WERI-Rb-1 (cell line): ENCODE measurements around the gene MYBPHL.
A peak's percentile ranks its signal among the peaks of the same experiment; 100 is the strongest.

ENCODE experiments used
- DNase-seq: peaks from one replicate; pipeline ENCODE4 v3.0.0-alpha.2; 2020
- H3K27ac ChIP-seq: fragments of 250-450 bp; sonication (Bioruptor Pico); 2 replicates; pipeline ENCODE4 v1.5.1; 2020; ENCODE audit warnings: mild to moderate bottlenecking, moderate library complexity
- H3K27me3 ChIP-seq: fragments of 250-450 bp; sonication (Bioruptor Pico); 2 replicates; pipeline ENCODE4 v1.5.1; 2021; ENCODE audit warnings: mild to moderate bottlenecking, low read depth, moderate library complexity; ENCODE audit not compliant: insufficient read depth, severe bottlenecking
- H3K36me3 ChIP-seq: fragments of 250-450 bp; sonication (Bioruptor Pico); 2 replicates; pipeline ENCODE4 v1.5.1; 2020; ENCODE audit warnings: mild to moderate bottlenecking, moderate library complexity
- H3K4me3 ChIP-seq: 2 replicates; pipeline ENCODE4 v1.5.1; 2011; ENCODE audit warnings: low read depth, mild to moderate bottlenecking, control low read depth, low read length
- H3K9me3 ChIP-seq: fragments of 250-450 bp; sonication (Bioruptor Pico); 2 replicates; pipeline ENCODE4 v1.5.1; 2021; ENCODE audit warnings: mild to moderate bottlenecking, moderate library complexity; ENCODE audit not compliant: severe bottlenecking
- TF ChIP-seq, protein P1 (sequence below): IDR thresholded peaks from 2 replicates; pipeline ENCODE4 v1.5.1; 2011; ENCODE audit warnings: low read depth, mild to moderate bottlenecking, control low read depth, inconsistent platforms, low read length

Gene MYBPHL

DNA sequence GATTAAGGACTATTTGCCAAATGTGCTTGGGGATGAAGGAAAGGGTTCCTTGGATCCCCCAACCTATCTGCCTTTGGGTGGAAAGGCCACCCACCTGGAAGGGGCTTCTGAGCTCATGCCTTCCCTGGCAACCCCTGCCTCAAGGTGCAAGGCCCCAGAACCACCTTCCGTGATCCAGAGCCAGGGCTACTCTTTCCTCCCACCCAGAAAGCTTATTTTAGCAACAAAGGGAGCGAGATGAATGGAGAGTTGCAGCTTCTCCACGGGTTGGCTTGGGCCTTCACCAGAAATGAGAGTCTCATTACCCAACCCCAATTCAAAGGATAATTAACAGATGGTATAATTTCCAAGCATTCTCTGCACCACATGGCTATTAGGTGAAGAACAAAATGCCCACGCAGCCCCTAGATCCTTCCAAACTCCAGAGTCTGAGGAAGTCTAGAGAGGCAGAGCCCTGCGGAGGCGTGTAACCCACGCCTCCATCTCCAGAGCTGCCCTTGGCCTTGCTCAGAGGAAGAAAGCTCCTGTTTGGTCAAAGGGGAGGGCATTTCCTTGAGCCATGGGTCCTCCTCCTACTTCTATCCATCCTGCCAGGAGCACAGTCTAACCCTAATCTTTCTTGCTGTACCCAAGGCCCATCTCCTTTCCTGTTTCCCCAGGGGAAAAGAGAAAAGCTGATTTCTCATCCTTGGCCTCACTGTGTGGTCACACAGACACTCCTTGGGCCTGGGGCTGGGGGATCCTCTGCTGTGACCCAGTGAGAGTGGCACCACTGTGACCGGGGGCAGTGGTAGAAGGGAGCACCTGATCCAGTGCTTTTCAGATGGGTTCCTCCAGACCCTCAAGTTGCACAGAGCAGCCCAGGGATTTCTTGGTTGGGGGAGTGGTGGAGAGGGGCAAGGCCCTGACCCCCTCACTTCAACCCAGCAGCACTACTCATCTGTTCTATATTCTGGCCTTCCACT is 59.1 kb downstream of the MYBPHL start:
- no peak for DNase-seq
- TF ChIP-seq, protein P1, sequence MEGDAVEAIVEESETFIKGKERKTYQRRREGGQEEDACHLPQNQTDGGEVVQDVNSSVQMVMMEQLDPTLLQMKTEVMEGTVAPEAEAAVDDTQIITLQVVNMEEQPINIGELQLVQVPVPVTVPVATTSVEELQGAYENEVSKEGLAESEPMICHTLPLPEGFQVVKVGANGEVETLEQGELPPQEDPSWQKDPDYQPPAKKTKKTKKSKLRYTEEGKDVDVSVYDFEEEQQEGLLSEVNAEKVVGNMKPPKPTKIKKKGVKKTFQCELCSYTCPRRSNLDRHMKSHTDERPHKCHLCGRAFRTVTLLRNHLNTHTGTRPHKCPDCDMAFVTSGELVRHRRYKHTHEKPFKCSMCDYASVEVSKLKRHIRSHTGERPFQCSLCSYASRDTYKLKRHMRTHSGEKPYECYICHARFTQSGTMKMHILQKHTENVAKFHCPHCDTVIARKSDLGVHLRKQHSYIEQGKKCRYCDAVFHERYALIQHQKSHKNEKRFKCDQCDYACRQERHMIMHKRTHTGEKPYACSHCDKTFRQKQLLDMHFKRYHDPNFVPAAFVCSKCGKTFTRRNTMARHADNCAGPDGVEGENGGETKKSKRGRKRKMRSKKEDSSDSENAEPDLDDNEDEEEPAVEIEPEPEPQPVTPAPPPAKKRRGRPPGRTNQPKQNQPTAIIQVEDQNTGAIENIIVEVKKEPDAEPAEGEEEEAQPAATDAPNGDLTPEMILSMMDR: no peak
- H3K27me3 ChIP-seq: no peaks in the 10 kb centered on the region
- no peak overlapping the region for H3K4me3 ChIP-seq
- peaks cover 10% of the 10 kb centered on the region for H3K9me3 ChIP-seq
- peaks cover 22% of the 10 kb centered on the region for H3K36me3 ChIP-seq
- H3K27ac ChIP-seq: no peak overlapping the region

GRCh38 chr1:109246141-109246551 is 60.7 kb downstream of the MYBPHL start:
- no peak overlapping the region for H3K27ac ChIP-seq
- no peak for DNase-seq
- peaks cover 9% of the 10 kb centered on the region for H3K9me3 ChIP-seq
- H3K27me3 ChIP-seq: no peaks in the 10 kb centered on the region
- TF ChIP-seq, protein P1: no peak
- peaks cover 7% of the 10 kb centered on the region for H3K36me3 ChIP-seq
- no peak overlapping the region for H3K4me3 ChIP-seq

DNA sequence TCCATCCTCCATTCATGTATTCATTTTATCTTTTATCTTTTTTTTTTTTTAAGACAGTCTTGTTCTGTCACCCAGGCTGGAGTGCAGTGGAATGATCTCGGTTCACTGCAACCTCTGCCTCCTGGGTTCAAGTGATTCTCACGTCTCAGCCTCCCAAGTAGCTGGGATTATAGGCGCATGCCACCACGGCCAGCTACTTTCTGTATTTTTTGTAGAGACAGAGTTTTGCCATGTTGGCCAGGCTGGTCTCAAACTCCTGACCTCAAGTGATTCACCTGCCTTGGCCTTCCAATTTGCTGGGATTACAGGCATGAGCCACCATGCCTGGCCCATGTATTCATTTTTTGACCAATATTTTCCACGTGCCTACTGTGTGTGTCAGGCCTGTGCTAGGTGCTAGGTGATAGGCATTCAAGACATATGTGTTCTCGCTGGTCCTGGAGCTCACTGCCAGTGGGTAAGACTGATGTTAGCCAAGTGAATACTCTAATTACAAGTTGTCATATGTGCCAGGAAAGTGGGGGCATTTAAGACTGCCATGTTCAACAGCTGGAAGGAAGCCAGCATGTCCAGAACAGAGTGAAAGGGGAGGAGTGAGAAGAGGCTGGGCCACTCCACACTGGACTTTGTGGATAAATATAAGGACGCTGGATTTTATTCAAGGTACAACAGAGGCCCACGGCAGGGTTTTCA is 62.8 kb downstream of the MYBPHL start:
- DNase-seq: no peak
- TF ChIP-seq, protein P1: no peak
- Histone ChIP-seq H3K27me3 (no peaks in the 10 kb centered on the region), H3K36me3 (peaks cover 4% of the 10 kb centered on the region), H3K27ac (no peak overlapping the region), H3K9me3 (no peaks in the 10 kb centered on the region), H3K4me3 (no peak overlapping the region)

- TF ChIP-seq, protein P1: no peak
- peaks cover 12% of the 10 kb centered on the region for H3K36me3 ChIP-seq
- no peaks in the 10 kb centered on the region for H3K27me3 ChIP-seq
- DNase-seq: no peak
- H3K4me3 ChIP-seq: no peak overlapping the region
- no peak overlapping the region for H3K27ac ChIP-seq
- H3K9me3 ChIP-seq: no peaks in the 10 kb centered on the region
These were observed 63.6 kb downstream of the MYBPHL start for GRCh38 chr1:109243221-109243620.

DNA sequence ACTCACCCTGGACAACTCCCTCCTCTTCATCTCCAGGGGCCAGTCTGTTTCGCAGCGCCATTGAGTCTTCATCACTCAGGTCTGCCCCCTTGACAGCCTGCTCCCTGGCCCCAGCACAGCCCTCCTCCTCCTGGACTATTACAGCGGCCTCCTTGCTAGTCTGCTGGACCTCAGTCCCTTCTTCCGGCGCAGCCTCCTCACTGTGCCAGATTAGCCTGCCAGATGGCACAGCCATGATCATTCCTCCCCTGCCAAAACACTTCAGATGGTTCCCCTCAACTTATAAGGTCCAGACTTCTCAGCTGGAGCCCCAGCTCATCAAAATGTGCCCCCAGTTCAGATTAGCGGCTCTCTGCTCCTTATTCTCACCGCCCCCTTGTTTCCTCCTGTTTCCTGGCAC is 64.4 kb downstream of the MYBPHL start:
- peak; percentile 33 for DNase-seq
- no peak overlapping the region for H3K27ac ChIP-seq
- TF ChIP-seq, protein P1: no peak
- no peaks in the 10 kb centered on the region for H3K9me3 ChIP-seq
- H3K4me3 ChIP-seq: no peak overlapping the region
- H3K36me3 ChIP-seq: peaks cover 20% of the 10 kb centered on the region
- no peaks in the 10 kb centered on the region for H3K27me3 ChIP-seq
